GM12874 (cell line): ENCODE measurements around the gene MTG1.

Source experiments
- TF ChIP-seq, protein P1 (sequence below): IDR thresholded peaks from 2 replicates; pipeline ENCODE4 v1.5.1; 2011; ENCODE audit warnings: low read depth, mild to moderate bottlenecking, control low read depth, low read length, moderate library complexity; ENCODE audit not compliant: insufficient read depth

The MTG1 gene

GRCh38 chr10:133377025-133377817 is 16.7 kb upstream of the MTG1 start:
- TF ChIP-seq, protein P1, sequence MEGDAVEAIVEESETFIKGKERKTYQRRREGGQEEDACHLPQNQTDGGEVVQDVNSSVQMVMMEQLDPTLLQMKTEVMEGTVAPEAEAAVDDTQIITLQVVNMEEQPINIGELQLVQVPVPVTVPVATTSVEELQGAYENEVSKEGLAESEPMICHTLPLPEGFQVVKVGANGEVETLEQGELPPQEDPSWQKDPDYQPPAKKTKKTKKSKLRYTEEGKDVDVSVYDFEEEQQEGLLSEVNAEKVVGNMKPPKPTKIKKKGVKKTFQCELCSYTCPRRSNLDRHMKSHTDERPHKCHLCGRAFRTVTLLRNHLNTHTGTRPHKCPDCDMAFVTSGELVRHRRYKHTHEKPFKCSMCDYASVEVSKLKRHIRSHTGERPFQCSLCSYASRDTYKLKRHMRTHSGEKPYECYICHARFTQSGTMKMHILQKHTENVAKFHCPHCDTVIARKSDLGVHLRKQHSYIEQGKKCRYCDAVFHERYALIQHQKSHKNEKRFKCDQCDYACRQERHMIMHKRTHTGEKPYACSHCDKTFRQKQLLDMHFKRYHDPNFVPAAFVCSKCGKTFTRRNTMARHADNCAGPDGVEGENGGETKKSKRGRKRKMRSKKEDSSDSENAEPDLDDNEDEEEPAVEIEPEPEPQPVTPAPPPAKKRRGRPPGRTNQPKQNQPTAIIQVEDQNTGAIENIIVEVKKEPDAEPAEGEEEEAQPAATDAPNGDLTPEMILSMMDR = no peak

GRCh38 chr10:133377818-133378250 is 16.1 kb upstream of the MTG1 start:
- TF ChIP-seq, protein P1 = no peak

- TF ChIP-seq, protein P1 = no peak
Observed at GRCh38 chr10:133378251-133379096, 15.5 kb upstream of the MTG1 start.

DNA sequence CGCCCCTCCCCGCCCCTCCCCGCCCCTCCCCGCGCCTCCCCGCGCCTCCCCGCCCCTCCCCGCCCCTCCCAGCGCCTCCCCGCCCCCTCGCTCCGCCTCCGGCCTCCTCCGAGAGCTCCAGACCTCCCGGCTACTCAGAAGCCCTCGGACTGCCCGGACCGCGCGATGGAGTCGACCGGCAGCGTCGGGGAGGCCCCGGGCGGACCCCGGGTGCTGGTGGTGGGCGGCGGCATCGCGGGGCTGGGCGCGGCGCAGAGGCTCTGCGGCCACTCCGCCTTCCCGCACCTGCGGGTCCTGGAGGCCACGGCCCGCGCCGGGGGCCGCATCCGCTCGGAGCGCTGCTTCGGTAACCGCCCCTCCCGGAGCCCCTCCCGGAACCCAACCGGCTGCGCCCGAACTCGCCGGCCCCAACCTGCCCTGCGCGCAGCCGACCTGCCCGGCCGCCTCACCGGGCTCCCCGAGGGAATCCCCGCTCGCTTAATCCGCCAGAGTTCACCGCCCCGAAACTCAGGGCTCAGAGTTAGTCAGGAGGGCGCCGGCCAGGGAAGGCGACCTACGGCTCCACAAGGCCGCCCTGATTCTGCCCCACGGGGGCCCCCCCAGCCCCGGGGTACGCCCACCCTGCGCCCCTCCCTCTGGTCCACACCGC is 14.7 kb upstream of the MTG1 start, which contains the start of gene PAOX:
TSS of gene PAOX (plus strand) at position 111 of the 649 bp plus-strand sequence. CDS start at position 166, 55 bp downstream.
- TF ChIP-seq, protein P1 = no peak

DNA sequence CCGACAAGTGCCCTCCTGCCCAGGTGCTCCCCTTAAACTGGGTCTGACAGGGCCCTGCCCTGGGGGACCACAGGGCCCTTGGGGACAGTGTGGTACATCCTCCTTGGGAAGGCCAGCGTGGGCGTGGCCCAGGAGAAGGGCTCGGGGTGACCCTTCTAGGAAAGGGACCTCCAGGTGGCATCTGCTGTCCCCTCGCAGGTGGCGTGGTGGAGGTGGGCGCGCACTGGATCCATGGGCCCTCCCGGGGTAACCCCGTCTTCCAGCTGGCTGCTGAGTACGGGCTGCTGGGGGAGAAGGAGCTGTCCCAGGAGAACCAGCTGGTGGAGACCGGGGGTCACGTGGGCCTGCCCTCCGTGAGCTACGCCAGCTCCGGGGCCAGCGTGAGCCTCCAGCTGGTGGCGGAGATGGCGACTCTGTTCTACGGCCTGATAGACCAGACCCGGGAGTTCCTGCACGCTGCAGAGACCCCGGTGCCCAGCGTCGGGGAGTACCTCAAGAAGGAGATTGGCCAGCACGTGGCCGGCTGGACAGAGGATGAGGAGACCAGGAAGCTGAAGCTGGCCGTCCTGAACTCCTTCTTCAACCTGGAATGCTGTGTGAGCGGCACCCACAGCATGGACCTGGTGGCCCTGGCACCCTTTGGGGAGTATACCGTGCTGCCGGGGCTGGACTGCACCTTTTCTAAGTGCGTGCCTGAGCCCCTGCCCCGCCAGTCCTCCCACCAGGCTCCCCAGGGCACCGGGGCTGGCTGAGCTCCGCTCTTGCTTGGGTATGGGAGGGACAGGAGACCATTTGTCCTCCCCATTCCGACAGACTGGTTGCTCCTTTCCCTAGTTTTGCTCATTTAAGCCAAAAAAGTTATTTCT is 13.9 kb upstream of the MTG1 start:
- TF ChIP-seq, protein P1 = no peak

DNA sequence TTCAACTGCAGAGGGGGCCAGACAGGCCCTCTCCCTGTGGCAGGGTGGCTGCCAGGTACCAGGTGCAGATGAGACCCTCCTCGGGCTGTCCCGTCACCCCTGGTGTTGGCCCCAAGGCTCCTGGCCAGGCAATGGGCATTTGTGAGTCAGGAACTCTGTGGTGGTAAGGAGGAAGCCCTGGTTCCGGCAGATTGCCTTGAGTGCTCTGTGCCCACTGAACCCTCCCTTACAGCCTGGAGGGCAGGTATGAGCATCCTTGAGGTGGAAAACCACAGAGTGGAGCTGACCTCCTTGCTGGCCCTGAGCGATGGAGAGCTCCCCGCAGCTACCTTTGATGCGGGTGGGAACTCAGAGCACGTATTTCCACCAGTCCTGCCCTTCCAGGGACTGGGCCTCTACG is 12.9 kb upstream of the MTG1 start:
- TF ChIP-seq, protein P1 = no peak
